Lung (tissue), 12 donors: ENCODE measurements around the gene ZNF621. TPM values are rescaled to one million over a fixed set of nuclear protein-coding genes. Genes with fewer than 3 reads are reported as not detected.
A peak's percentile ranks its signal among the peaks of the same experiment; 100 is the strongest.

Source experiments
- ATAC-seq: fragments of 200-7000 bp; cut with Tn5 transposase; one replicate; pipeline ENCODE4 v1.9.1; 2020; ENCODE audit warnings: moderate number of reproducible peaks; ENCODE audit not compliant: insufficient read depth, low FRiP score
- DNase-seq, 3 donors: peaks; one replicate each; pipeline ENCODE4 v3.0.0-alpha.2; 2013 to 2017
- H3K27ac ChIP-seq, 2 donors: one replicate each; pipeline ENCODE4 v1.5.1; 2013; ENCODE audit warnings: mild to moderate bottlenecking in 2 of 2, moderate library complexity in 2 of 2, control low read depth in 1 of 2, inconsistent platforms in 1 of 2, low read depth in 1 of 2, low read length in 1 of 2
- H3K27me3 ChIP-seq, 3 donors: one replicate each; pipeline ENCODE4 v1.5.1; 2013; ENCODE audit warnings: low read length in 2 of 3; ENCODE audit not compliant: control insufficient read depth in 3 of 3, insufficient read depth in 3 of 3
- H3K36me3 ChIP-seq, 4 donors: one replicate each; pipeline ENCODE4 v1.5.1; 2013; ENCODE audit warnings: low read length in 4 of 4, mild to moderate bottlenecking in 1 of 4, moderate library complexity in 1 of 4; ENCODE audit not compliant: control insufficient read depth in 4 of 4, insufficient read depth in 4 of 4
- H3K4me1 ChIP-seq, 5 donors: one replicate each; pipeline ENCODE4 v1.5.1; 2013; ENCODE audit warnings: low read length in 5 of 5, mild to moderate bottlenecking in 2 of 5, moderate library complexity in 1 of 5; ENCODE audit not compliant: control insufficient read depth in 5 of 5, insufficient read depth in 5 of 5
- H3K4me3 ChIP-seq: one replicate; pipeline ENCODE4 v1.5.1; 2013; ENCODE audit warnings: mild to moderate bottlenecking, control low read depth, moderate library complexity
- H3K9ac ChIP-seq, 2 donors: one replicate each; pipeline ENCODE4 v1.5.1; 2013; ENCODE audit warnings: low read length in 2 of 2, control low read depth in 1 of 2; ENCODE audit not compliant: insufficient read depth in 1 of 2
- H3K9me3 ChIP-seq, 4 donors: one replicate each; pipeline ENCODE4 v1.5.1; 2013; ENCODE audit warnings: low read length in 3 of 4, mild to moderate bottlenecking in 1 of 4, moderate library complexity in 1 of 4; ENCODE audit not compliant: control insufficient read depth in 4 of 4, insufficient read depth in 3 of 4
- CTCF ChIP-seq: IDR thresholded peaks from 2 replicates; pipeline ENCODE4 v1.5.1; 2012; ENCODE audit warnings: mild to moderate bottlenecking; ENCODE audit errors: control extremely low read depth, extremely low read depth
- WGBS, 2 donors: extraction: QIAGEN DNeasy Blood & Tissue Kit; methylation state at CpG; one replicate each; pipeline ENCODE4 v1.1.7; 2013; 5-methylcytosine and 5-hydroxymethylcytosine counted together
- polyA plus RNA-seq, 2 donors: library from polyadenylated mRNA; stranded (reverse); fragments of 200-250 nt; gene quantifications; one replicate each; pipeline ENCODE4 v1.2.1, GENCODE V29; 2013
- total RNA-seq, 2 donors: library from RNA; depleted of rRNA in 1 of 2; stranded (reverse); fragments of >200 nt in 1 of 2; gene quantifications; one replicate each; pipeline ENCODE4 v1.2.1, GENCODE V29; 2014 to 2021
- donor health status: control.
- donor health status: control.
- donor health status: Bipolar disorder and iron deficiency.
- donor health status: healthy.
- donor health status: DM: yes; HTN: yes; CAD: no.

The ZNF621 gene
- total and polyA plus RNA-seq, 4 donors = 7.7 to 25.4 (median 18.7) TPM

GRCh38 chr3:40576396-40576795 is 51.6 kb downstream of the ZNF621 start:
- Histone ChIP-seq H3K27me3 (no peaks in the 10 kb centered on the region), H3K27ac (no peak overlapping the region), H3K9ac (no peak overlapping the region), H3K4me3 (no peak overlapping the region), H3K9me3 (no peaks in the 10 kb centered on the region), H3K4me1 (no peaks in the 10 kb centered on the region), H3K36me3 (no peaks in the 10 kb centered on the region)
- ATAC-seq = no peak
- TF ChIP-seq CTCF = no peak
- 74 to 77% methylated on average over 4 of the region's 4 CpGs for WGBS, 2 donors
- DNase-seq = no peak

GRCh38 chr3:40580494-40581091 is 55.8 kb downstream of the ZNF621 start:
- H3K27ac ChIP-seq = no peak overlapping the region
- 0 to 1% methylated on average over 2 of the region's 2 CpGs for WGBS, 2 donors
- no peaks in the 10 kb centered on the region for H3K36me3 ChIP-seq
- H3K4me3 ChIP-seq = no peak overlapping the region
- DNase-seq (peak; percentile 78 to 82 (median 79)), ATAC-seq (peak; percentile 80)
- peaks cover 0 to 6% (median 0%) of the 10 kb centered on the region in 5 donors for H3K4me1 ChIP-seq
- no peaks in the 10 kb centered on the region for H3K9me3 ChIP-seq
- no peak overlapping the region for H3K9ac ChIP-seq
- peak; percentile 80 for TF ChIP-seq CTCF
- no peaks in the 10 kb centered on the region for H3K27me3 ChIP-seq

GRCh38 chr3:40581166-40581565 is 56.4 kb downstream of the ZNF621 start:
- DNase-seq = no peak
- peaks cover 0 to 6% (median 0%) of the 10 kb centered on the region in 5 donors for H3K4me1 ChIP-seq
- TF ChIP-seq CTCF = no peak
- no peaks in the 10 kb centered on the region for H3K9me3 ChIP-seq
- no peaks in the 10 kb centered on the region for H3K27me3 ChIP-seq
- H3K4me3 ChIP-seq = no peak overlapping the region
- no peak overlapping the region for H3K27ac ChIP-seq
- WGBS, 2 donors = 92% methylated on average over 1 of the region's 1 CpG
- H3K9ac ChIP-seq = no peak overlapping the region
- no peaks in the 10 kb centered on the region for H3K36me3 ChIP-seq
- ATAC-seq = no peak
